GM21529 (cell line): ENCODE data around the gene SPHKAP.
"Not testable (repeated sequence)": the region's sequence is repeated elsewhere in the genome, so short reads cannot be mapped to it uniquely, and the experiment has no call there.

Experiments
- ATAC-seq: cut with Tn5 transposase; IDR thresholded peaks from one replicate; pipeline ENCODE4 v1.9.1; 2021; ENCODE audit not compliant: unreplicated experiment

SPHKAP gene, protein sequence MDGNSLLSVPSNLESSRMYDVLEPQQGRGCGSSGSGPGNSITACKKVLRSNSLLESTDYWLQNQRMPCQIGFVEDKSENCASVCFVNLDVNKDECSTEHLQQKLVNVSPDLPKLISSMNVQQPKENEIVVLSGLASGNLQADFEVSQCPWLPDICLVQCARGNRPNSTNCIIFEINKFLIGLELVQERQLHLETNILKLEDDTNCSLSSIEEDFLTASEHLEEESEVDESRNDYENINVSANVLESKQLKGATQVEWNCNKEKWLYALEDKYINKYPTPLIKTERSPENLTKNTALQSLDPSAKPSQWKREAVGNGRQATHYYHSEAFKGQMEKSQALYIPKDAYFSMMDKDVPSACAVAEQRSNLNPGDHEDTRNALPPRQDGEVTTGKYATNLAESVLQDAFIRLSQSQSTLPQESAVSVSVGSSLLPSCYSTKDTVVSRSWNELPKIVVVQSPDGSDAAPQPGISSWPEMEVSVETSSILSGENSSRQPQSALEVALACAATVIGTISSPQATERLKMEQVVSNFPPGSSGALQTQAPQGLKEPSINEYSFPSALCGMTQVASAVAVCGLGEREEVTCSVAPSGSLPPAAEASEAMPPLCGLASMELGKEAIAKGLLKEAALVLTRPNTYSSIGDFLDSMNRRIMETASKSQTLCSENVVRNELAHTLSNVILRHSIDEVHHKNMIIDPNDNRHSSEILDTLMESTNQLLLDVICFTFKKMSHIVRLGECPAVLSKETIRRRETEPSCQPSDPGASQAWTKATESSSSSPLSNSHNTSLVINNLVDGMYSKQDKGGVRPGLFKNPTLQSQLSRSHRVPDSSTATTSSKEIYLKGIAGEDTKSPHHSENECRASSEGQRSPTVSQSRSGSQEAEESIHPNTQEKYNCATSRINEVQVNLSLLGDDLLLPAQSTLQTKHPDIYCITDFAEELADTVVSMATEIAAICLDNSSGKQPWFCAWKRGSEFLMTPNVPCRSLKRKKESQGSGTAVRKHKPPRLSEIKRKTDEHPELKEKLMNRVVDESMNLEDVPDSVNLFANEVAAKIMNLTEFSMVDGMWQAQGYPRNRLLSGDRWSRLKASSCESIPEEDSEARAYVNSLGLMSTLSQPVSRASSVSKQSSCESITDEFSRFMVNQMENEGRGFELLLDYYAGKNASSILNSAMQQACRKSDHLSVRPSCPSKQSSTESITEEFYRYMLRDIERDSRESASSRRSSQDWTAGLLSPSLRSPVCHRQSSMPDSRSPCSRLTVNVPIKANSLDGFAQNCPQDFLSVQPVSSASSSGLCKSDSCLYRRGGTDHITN (N-terminal part only)

DNA sequence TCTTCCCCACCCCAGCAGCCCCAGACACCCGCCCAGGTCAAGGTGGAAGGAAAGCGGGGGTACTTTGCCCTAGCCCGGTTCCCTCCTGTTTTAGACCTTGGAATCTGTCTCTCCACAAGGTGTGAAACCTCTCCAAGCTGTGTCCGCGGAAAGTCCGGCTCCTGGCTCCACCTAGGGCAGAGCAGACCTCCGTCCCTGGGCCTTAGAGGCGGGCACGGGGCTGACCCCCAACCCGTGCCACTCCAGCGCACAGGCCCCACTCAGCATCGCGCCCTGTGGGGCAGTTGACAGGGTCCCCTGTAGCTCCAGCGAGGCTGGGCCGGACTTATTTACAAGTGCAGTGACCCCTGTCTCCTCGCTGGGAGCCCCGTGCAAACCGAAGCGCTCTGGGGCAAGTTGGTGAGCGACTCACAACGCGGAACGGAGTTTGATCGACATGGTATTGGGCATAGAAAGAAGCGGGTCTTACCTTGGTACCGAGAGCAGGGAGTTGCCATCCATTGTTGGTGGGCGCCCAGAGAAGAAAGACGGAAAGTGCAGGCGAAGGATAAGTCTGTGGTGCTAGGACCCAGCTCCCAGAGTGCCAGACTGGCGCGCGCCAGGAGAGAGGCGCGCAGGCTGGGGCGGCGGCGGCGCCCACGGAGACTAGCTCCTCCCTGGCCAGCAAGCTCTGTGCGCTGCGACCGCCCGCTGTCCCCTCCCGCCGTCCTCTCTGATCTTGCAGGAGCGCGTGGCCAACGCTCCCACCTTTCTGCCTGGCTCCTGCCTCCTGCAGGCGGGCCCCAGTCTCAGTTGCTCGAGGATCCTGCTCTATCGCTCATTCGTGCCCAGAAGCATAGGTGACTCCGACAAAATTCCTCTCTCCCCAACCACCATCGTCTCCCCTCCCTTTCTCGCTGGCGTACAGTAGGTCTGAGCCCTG is at the start of gene SPHKAP:
SPHKAP (minus strand) TSS at position 590 of the 922 bp plus-strand sequence; CDS start at position 501, 89 bp downstream.
- no peak for ATAC-seq

DNA sequence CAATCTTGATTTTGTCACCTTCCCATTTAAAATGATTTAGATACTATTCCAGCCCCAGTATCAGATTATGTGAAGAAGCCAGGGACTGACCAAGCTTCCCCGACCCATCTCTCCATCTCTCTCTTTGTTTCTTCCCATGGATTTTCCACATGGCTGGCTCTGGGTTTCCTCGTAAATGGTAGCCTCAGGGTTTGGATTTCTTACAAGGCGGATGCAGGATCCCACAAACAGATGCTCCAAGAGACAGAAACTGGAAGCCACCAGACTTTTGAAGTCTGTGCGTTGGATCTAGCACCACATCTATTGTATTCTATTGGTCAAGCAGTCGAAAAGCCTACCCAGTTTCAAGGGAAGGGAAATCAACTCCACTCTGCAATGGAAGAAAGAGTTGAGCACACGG is 46.0 kb upstream of the SPHKAP start:
- ATAC-seq: no peak

DNA sequence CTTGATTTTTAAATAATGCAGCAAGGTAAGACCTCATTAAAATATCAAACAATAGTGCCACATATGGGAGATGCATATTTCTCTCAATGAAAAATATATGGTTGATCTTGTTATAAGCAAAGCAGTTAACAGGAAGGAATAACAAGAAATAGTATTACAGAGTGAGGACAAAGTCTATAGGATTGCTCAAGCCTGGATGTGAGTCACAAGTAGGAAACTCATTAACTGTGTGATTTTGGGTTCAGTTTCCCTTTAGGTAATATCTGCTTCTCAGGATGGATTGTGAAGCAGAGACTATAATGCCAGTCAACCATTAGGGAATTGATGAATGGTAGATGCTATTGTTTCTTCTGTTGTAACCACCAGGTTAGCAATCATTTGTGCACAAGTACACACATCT is 42.9 kb upstream of the SPHKAP start:
- no peak for ATAC-seq

DNA sequence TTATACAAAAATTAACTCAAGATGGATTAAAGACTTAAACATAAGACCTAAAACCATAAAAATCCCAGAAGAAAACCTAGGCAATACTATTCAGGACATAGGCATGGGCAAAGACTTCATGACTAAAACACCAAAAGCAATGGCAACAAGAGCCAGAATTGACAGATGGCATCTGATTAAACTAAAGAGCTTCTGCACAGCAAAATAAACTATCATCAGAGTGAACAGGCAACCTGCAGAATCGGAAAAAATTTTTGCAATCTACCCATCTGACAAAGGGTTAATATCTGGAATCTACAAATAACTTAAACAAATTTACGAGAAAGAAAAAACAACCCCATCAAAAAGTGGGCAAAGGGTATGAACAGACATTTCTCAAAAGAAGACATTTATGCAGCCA is 37.1 kb upstream of the SPHKAP start:
- not testable (repeated sequence) for ATAC-seq

DNA sequence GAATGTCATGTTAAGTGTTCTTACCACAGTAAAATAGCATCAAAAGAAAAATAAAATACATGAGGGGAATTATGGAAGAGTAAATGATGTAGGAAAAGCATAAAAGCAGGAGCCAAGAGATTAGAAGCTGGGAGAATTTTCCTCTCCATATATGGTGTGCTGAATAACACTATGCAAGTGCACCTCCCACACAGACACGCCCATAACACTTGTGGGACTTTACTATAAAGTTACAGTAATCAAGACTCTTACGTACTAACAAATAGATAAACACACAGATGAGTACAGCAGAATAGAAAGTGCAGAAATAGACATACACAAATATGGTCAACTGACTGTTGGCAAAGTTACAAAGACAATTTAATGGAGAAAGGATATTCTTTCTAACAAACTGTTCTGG is 16.0 kb upstream of the SPHKAP start:
- ATAC-seq: no peak

DNA sequence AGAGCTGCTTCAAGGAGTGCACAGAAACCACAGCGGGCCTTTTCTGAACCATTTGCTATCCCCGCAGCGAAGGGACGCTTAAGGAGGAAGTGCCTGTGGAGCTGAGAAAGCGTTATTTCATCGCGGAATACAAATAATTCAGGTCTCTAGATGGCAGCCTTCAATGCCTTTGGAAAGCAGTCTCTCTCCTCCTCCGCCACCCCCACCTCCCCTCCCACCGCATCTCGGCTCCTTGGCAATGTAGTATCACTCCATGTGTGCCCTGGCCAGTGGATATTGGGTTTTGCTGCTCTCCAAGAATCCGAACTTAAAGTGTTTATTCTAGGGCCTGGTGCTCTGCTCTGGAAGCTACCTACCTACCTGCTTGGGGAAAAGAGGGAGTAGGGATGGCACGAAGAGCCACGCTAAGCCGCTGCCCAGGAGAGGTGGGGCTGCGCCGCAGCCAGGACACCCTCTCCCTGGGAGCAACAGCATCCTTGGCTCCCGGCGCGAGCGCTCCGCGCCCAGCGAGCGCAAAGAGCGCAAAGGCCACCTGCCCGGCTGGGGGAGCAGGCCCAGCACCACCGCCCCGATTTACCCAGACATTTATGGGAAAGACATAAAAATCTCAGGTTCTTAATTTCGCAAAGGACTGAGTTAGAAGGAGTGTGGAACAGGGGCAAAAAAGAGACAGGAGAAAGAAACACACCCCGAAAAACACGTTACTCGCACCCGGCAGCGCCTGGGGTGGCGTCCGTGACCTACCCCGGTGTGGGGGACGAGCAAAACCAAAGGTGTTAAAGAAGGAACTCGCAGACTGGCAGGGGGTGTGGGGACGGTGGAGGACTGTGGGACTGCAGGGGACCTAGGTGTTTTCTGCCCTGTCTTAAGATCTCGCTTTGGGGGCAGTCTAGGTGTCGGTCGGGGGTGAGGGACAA is 1.0 kb downstream of the SPHKAP start:
- ATAC-seq: no peak

DNA sequence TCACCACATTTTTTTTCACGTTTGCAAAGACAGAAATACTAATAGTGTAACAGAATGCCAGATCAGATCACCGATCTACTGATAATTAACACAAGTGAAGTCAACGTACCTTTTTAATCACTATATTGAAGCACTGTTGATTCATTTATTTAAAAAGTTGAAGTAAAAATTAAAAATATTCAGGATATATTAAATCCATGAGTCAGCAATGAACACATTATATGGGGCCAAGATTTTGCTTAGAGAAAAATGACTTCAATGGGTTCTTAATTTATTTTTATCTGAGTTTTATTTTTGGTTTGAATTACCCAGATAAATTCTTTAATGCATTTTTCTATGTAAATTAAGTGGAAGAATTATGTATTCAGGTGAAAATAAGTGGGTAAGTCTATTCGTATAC is 14.2 kb downstream of the SPHKAP start:
- no peak for ATAC-seq

DNA sequence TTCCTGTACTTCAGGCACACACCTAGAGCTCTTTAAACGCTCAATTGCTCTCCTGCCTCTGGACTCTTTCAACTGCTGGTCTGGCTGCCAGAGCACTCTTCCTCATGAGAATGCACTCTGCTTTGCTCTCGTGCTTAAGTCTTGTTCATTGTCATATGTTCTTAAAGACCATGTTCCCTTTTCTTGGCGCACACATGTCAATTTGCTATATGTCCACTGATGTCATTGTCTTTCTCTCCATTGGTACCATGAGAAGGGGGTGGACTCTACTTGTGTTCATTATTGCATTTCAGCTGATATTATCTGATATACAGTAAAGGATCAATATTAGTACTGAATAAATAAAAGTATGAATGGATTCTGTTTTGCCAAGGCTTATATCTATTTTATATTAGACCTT is 16.8 kb downstream of the SPHKAP start:
- ATAC-seq: no peak

DNA sequence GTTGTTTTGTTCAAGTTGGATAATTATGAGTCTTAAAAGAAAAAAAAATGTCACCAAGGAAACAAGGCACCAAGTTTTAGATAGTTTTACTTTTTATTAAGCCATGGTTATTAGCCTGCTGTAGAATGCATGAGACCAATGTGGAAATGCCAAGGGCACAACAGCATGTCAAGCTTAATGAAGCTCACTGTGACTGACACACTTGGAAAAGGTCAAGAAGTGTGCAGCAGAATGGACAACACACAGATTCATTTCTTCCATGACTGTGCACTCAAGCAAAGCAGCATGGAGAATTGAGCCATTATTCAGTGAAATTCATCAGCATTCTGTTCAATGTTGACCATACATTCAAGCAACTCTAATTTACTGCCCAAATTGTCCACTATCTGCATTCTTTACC is 23.6 kb downstream of the SPHKAP start:
- ATAC-seq: no peak

DNA sequence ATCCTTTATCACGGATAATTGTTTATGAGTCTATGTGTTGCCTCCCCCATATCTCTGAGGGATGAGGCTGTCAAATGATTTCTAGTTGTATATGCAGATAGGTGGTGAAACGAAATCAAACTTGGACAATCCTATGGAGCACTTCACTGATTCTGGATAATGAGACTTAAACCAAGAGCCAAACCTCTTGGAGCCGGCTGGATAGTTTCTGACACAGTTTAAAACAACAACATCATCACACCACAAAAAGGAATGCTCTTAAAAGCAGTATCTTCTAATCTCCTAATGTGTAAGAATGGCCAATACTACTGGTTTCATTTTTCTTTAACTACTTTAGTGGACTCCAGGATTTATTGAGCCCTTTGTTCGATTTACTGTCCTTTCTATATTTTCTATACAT is 36.5 kb downstream of the SPHKAP start:
- no peak for ATAC-seq

DNA sequence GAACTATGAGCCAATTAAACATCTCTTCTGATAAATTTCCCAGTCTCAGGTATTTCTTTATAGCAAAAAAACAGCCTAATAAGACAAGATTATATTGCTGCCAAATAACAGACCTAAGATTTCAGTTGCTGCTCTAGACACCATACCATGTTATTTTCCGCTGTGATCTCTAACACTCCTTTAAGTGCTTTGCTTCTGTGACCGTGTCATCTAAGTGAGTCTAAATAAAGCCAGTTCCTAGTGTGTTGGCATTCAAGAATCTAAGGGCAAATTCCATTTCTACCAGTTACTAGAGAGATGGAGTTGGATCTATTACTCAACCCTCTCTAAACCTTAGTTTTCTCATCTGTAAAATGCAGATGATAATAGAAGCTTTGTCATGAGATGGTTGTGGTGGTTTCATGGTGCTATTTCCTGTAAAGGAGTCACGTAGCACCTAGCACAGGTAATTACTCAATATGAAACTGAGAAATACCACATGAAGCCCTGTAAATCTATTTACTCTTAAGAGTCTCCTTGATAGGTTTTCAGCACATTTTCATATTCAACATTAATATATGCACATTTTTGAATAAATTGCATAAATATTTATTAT is 40.5 kb downstream of the SPHKAP start:
- peak; percentile 97 for ATAC-seq

DNA sequence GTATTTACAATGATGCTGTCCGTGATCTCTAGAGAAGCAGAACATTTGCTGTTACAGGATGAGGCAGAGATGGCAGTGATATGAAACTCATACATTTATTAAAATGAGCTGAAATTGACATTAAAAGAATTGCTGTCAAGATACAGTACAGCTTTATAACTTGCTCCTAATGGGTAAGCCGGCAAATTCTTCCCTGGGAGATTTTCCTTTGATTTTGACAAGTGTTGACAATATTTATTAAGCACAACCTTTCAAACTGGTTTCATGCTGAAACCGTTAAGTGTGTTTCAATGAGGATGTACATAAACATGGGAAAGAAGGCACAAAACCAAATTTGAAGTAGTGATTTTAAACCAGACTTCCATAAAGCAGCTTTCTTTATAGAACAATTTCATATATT is 45.5 kb downstream of the SPHKAP start:
- no peak for ATAC-seq

DNA sequence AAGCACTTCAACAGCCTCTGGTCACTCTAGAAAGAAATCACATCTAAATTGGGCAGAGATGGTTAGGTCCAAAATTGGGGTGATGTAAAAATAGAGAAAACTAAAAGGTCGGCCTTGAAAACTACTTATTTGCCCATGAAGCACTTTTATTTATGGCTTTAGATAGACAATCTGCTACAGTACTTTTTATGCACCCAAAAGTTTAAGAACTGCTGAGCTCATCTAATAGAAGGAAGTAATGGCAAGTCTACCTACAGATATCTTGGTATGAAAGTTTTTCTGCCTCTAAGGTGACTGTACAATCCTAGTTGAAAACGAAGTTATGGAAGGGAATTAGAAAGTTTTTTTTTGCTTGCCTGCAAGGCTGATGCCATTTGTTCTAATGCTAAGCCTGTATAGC is 46.2 kb downstream of the SPHKAP start:
- ATAC-seq: no peak

DNA sequence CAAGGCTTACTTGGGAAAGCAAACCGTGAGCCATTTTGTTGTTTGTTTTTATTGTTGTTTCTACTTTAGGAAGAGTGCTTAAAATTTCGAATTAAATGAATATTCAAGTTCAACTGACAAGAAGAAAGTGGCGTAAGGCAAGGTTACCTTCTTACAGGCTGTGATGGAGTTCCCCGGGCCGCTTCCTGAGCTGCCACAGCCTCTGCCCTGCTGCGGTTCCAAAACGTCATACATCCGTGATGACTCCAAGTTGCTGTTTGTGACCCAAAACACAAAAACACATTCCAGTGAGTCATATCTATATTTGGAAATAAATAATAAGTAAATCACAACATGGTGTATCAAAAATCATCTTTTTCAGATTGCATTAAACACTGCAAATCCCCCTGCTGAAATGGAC is 49.7 kb downstream of the SPHKAP start:
- ATAC-seq: no peak

DNA sequence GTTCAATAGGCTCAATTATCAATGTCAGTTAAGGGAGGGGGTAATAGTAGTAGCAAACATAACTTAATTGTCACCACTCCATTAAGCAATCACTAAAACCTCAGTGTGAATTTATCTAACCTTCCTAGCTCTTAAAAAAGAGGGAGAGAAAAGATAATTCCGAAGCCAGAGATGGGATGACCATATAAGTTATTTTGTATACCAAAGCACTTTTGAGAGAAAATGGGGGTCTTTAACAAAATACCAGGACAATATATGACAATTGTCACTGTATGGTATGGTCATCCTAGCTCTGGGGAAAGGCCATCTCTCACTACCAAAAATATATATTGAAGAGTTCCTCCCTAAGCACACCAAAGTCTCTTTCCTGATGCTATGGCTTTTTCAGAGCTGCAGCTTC is 55.1 kb downstream of the SPHKAP start:
- no peak for ATAC-seq

DNA sequence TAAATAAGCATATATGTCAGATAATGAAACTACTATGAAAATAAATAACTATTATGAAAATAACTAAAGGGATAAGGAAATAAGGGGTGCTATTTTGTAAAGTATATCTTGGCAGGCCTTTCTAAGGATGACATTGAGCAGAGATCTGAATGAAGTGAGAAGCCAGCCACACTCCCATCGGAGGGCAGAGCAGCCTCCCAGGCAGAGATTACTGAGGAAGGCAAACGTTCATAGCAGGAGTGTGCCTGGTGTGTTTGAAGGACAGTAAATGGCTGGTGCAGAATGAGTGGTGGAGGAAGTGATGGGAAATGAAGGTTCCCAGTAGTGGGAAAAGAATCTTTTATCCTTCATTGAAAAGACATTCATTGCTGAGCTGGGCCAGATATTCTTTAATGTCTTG is 62.5 kb downstream of the SPHKAP start:
- ATAC-seq: no peak

DNA sequence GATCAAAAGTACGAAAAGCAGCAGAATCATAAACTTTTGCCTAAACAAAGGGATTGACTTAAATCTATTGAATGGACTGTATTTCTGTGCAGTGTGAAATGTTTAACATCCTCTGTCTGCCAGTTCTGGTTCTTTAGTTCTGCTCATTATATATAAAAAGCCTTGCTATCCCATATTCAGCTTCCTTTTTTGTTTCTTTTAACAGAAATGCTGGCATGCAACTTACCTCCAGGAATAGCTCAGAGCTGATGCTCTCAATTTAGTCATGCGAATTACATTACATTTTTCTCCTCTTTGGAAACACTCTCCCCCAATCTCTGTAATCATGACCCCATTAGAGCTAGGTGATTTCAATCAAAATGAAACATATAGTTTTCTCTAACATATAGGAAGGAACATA is 73.6 kb downstream of the SPHKAP start:
- no peak for ATAC-seq

DNA sequence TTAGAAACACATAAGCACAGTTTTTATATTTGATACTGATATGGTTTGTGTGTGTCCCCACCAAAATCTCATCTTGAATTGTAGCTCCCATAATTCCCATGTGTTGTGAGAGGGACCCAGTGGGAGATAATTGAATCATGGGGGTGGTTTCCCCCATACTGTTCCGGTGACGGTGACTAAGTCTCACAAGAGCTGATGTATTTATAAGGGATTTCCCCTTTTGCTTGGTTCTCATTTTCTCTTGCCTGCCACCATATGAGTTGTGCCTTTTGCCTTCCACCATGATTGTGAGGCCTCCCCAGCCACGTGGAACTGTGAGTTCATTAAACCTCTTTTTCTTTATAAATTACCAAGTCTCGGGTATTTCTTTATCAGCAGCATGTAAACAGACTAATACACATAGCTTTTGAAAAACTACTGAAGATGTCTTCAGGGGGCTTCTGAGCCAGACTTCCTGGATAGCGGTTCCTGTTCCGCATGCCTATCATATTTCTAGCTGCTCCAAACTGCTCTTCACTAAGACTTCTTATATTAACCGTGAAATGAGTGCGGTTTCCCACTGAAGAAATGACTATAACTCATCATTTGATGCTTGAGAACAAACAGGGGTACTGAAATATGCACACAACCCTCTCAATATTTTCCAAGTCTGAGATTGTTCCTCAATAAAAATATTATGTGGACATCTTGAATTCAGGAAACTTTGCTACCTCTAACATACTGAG is 75.8 kb downstream of the SPHKAP start:
- ATAC-seq: no peak
